Activated T-helper 1 cell treated with Interleukin-2 at 50 U/mL for 16 hours (primary cell): ENCODE measurements around the gene ZNF239.
A peak's percentile ranks its signal among the peaks of the same experiment; 100 is the strongest.
"Not testable (repeated sequence)": the region's sequence is repeated elsewhere in the genome, so short reads cannot be mapped to it uniquely, and the experiment has no call there.

Experiments
- DNase-seq: peaks from one replicate; pipeline ENCODE4 v3.0.0-alpha.2; 2020; ENCODE audit warnings: low read depth

Gene ZNF239

DNA sequence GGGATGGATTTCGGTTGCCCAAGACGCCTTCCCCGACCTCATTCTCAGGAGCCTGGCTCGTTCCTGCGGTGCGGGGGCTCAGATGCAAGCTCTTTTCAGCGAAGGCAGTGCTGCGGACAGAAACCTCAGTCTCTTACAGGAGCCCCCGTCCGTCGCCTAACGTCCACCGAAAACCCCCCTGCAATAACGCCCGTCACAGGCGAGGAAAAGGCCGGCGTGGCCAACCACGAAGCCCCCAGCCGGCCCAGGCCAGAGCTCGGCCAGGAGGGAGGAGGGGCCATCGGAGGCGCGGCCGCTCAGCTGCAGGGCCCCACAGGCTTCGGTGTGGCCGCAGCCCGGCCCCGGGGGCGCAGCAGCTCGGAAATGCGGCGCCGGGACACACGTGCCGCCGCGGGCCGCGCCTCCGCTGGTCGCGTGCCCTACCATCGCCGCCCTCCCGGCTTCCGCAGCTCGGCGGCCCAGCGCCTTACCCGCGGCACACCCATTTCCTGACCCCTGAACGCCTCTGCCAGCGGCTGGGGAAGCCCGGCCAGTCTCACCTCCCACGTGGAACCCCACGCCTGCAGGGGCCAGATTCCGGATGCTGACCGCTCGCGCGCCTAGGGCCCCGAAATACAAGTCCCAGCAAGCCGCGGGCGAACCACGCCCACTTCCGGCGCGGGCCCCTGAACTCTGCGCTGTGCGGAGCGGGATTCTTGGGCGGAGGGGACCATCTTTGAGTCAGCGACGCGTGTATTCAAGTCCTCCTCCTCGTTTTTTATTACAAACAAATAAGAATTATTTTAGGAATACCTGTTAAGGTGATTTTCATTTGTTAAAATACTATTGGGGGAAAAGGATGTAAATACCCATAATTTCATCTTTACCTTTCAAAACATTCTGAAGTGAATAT, at the start of gene ZNF239:
Gene ZNF239 (minus strand): TSS at position 616 of the 892 bp plus-strand sequence. CDS start 16,537 bp downstream, outside the sequence.
- peak; percentile 70 for DNase-seq

DNA sequence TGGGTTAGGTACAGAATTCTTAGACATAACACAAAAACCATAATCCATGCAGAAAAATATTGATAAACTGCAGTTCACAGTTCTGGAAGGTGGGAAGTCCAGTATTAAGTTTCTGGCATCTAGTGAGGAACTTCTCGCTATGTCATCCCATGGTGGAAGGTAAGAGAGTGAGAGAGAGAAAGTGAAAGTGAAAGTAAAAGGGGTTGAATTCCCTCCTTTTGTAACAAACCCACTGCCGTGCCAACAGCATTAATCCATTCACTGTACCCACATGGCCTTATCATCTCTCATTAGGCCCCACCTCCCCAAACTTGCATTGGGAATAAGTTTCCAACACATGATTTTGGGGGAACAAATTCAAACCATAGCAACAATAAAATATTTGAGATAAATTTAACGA, 48.9 kb upstream of the ZNF239 start:
- DNase-seq = no peak

DNA sequence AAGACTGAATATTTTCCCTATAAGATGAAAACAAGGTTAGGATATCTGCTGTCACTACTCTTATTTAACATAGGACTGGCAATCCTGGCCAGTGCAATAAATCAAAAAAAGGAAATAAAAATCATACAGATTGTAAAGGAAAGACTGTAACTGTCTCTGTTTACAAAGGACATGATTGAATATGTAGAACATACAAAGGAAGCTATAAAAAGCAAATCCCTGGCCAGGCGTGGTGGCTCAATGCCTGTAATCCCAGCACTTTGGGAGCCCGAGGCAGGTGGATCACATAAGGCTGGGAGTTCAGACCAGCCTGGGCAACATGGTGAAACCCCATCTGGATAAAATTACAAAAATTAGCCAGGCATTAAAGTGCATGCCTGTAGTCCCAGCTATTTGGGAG, 47.6 kb upstream of the ZNF239 start:
- no peak for DNase-seq

DNA sequence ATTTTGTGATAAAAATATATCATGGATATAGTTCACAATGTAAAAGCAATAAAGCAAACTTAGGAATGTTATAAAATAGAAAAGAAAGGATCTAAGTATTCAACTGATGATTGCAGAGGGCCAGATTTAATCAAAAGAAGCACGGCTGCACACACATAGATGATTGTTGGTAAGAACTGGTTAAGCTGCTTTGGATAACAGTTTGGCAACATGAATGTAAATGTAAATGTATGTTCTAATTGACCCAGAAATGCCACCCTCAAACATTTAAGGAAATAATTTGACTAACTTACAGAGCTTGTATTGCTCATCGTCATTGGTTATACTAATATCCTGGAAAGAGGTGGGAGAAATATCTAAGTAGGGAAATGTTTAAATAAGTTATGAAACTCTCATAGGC, 45.0 kb upstream of the ZNF239 start:
- DNase-seq = no peak

DNA sequence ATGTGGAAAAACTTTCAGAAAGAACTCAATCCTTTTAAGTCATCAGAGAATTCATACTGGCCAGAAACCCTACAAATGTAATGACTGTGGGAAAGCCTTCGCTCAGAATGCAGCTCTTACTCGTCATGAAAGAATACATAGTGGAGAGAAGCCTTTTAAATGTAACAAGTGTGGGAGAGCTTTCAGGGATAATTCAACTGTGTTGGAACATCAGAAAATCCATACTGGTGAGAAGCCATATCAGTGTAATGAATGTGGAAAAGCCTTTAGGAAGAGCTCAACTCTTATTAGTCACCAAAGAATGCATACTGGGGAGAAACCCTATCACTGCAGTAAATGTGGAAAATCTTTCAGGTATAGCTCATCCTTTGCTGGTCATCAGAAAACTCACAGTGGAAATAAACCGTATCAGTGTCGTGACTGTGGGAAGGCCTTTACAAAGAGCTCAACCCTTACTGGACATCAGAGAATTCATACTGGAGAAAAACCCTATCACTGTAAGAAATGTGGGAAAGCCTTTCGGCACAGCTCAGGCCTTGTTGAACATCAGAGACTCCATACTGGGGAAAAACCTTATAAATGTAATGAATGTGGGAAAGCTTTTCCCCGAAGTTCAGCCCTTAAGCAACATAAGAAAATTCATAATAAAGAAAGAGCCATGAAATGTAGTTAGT, 42.4 kb upstream of the ZNF239 start:
- no peak for DNase-seq

DNA sequence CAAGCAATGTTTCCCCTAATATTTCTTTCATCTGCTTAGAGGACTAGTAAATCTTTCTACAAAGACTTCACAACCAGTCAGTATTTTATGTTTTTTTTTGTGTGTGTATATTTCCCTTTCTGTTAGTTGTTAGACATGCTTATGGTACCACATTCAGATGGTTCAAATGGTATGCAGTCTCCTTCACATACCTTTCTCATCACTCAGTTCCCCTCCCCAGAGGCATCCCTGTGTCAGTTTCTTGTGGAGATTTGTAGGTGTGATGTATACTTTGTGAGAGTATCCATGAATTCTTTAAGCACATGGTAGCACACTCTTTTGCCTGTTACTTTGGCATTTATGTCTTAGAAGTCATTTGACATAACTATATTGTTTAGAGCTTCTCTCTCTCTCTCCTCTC, 36.2 kb upstream of the ZNF239 start:
- no peak for DNase-seq

DNA sequence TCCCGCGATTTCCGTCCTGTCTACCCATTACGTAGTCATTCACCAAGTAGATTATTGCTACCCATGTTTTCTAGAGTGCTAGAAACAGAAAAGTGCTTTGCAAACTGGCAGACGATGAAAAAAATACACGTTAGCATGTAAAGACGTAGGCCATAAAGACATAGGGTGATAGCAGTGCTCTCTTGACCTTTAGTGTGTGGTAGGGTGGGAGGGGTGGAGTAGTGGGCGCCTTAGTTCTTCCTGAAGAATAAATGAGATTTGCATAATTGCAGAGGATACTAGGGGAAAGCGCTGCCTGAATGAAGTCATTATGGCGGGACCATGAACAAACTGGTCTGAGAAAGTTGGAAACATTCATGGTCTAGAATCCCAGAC, 32.8 kb upstream of the ZNF239 start:
- DNase-seq = no peak

DNA sequence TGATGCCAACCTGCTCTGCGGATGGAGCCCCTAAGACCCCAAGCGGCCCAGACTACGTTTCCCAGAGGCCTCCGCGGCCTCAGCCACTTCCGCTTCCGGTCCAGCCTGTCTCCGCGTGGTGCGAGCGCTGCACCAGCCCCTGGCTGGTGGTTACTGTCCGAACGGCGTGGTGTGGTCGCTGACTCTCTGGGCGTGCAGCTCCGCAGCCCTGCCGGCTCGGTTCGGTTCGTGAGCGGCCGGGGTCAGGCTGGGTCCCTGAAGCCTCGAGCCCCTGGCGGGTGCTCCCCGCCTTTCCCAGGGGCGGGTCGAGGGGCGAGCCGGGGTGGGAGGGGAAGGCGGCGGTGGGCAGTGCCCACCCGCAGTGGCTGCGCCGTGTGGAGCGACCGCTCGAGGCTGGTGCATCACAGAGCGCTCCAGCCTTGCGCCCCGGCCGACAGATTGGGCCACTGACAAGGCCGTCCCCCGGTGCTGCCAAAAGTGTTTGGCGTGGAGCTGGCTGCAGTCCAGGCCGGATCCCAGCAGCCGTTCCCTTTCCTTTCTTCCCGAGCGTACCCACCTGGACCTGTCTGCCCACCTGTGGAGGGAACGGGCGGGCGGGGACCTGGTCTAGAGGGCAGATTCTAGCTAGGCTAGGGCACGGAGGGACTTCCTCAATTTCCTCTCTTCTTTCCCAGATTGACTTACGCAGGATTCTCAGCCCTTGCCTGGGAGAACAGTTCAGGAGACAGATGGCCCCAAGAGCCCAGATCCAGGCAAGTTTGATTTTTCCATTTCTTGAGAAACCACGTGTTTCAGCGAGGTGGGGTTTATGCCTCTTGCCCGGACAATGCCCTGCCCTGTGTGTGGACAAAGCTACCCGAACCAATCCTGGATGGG, 32.1 kb upstream of the ZNF239 start, which contains the start of gene ZNF485:
Gene ZNF485 (plus strand): TSS at position 116 of the 876 bp plus-strand sequence. CDS start 613 bp downstream, at position 729.
- DNase-seq = peak; percentile 41

DNA sequence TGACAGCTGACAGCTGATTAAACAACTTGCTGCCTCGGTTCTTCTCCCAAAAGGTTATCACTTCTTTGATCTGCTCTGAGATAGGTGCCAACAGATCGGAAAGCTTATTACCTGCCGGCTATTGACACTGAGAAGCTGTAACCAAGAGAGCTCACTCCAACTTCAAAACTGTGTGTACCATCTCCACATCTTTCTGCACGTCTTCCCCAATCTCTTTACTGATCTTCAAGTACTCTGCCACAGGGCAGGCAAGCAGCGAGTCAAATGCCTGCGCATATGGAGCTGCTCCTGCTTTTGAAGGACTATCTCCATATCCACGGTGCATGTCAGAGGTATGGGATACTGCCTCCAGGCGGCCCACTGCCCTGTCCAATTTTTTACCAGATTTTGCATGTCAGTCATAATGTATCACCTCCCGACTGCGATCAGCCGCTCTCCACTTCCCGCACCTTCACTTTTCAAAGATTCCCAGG, 31.5 kb upstream of the ZNF239 start:
- DNase-seq = no peak

DNA sequence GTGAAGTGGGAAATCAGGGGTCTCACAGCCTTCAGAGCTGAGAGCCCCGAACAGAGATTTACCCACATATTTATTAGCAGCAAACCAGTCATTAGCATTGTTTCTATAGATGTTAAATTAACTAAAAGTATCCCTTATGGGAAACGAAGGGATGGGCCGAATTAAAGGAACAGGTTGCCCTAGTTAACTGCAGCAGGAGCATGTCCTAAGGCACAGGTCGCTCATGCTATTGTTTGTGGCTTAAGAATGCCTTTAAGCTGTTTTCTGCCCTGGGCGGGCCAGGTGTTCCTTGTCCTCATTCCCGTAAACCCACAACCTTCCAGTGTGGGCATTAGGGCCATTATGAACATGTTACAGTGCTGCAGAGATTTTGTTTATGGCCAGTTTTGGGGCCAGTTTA, 27.2 kb upstream of the ZNF239 start:
- not testable (repeated sequence) for DNase-seq

DNA sequence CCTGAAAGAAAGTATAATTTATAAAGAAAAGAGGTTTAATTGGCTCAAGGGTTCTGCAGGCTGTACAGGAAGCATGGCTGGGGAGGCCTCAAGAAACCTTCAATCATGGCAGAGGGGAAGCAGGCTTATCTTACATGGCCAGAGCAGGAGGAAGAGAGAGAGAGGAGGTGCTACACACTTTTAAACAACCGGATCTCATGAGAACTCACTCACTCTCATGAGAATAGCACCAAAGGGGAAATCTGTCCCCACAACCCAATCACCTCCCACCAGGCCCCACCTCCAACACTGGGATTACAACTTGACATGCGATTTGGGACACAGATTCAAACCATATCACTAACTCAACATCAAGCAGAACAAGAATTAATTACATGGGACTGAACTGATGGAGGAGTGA, 24.9 kb upstream of the ZNF239 start:
- no peak for DNase-seq

DNA sequence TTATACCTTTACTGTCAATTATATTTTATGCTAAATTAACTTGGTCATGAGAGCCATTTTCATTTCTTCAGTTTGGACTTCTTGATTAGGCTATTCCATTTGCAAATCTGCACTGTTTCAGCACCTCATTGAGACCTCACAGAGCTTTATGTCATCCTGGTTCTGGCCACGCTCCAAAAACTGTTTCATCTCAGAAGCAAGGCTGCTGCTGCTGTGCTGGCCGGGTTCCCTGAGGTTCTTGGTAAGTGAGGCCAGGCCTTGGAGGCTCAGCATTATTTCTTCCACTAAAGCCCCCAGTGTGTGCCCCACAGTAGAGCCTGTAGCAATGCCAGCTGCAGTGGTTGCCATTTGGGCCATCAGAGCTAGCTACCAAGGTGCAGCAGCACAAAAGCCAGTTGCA, 24.0 kb upstream of the ZNF239 start:
- no peak for DNase-seq

DNA sequence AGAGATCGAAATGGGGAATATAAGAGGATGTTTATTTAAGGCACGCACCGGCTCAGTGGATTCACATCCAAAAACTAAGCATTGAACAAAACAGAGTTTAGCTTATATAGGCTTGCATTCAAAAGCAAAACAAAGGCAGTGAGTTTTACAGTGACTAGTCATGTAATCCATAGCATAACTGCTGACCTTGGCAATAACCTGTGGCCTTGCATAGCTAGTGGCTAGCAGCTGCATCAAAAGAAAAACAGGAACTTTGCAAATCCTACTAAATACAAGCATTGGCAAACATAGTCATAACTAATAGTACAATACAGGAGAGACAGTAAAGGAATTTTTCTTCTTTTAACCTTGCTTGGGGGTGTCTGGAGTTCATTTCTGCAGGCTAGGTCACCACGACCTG, 22.1 kb upstream of the ZNF239 start:
- DNase-seq = no peak

DNA sequence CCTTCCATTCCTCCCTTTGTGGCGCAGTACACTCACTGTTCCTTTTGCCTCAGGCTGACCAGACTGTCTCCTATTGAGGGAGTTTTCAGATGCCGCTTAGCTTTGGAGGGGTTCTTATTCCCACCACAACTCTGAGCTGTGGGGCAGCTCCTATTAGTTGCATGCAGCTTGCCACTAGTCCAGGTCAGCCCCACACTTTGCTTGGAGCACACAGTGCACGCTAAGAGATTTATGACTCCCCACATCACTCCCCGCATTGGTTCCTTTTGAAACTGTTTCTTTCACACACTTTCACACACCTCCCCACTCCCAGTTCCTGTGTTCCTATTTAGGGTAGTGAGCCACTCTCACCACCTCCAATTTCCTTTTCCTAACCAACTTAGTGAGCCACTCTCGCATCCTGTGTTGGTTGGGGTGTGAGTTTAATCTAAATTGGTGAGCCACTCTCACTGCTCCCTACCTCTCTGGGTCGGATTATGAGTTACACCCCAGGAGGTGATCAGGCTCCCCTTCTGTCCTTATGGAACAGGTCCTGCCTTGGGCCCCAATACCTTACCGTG, 21.4 kb upstream of the ZNF239 start:
- DNase-seq = no peak

DNA sequence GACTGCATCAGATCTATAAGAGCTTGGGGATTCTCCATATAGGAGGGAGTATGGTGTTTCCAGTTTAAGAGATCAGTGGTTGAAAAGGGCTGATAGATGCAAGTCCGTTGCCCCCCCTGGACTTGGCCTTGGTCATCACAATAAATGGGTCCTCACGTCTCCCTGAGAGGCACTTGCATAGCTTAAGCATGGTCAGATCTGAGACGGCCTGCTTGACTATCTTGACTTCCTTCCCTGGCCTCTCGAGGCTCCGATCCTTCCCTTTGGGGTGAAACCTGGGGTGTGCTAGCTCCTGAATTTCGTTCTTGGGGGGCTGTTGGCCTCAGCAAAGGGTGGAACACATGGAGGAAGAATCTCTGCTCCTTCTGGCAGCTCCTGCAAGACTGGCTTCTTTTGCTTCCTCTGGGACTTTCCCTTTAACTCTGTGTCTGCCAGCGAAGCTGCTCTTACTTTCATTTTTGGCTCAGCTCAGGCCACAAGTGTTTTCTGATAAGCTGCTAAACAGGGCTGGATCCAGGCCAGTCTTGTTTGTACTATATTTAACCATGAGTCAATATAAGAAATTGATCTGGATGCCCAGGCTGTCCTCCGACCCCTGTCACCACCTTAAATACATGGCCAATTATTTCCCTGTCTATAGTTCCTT, 20.7 kb upstream of the ZNF239 start:
- no peak for DNase-seq

DNA sequence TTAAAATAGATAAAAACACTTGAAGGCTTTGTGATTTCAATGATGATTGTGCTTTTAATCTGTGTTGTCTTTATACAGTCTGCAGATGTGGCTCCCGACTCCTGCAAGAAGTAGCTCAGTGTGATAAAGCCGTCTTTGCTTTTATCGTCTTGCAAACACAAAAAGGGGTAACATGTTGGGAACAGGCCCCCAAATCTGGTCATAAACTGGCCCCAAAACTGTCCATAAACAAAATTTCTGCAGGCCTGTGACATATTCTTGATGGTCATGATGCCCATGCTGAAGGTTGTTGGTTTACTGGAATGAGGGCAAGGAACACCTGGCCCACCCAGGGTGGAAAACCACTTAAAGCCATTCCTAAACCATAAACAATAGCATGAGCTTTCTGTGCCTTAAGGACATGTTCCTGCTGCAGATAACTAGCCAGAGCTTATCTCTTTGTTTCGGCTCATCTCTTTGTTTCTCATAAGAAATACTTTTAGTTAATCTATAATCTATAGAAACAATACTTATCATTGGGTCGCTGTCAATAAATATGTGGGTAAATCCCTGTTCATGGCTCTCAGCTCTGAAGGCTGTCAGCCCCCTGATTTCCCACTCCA, 17.0 kb upstream of the ZNF239 start:
- DNase-seq = no peak

DNA sequence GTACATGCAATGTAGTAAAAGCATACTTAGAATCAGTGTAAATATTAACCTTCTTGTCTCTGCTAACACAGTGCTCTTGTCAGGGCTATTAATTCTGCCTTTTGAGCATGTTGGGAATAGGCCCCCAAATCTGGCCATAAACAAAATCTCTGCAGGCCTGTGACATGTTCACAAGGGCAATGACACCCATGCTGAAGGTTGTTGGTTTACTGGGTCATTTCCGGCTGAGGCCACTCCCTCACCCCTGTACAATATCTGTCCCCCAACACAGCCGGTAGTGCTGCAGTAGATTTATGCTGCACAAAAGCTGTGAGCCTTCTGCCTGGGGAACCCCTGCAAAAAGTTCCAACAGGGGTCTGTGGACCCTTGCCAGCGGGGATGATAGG, 12.3 kb upstream of the ZNF239 start:
- not testable (repeated sequence) for DNase-seq

DNA sequence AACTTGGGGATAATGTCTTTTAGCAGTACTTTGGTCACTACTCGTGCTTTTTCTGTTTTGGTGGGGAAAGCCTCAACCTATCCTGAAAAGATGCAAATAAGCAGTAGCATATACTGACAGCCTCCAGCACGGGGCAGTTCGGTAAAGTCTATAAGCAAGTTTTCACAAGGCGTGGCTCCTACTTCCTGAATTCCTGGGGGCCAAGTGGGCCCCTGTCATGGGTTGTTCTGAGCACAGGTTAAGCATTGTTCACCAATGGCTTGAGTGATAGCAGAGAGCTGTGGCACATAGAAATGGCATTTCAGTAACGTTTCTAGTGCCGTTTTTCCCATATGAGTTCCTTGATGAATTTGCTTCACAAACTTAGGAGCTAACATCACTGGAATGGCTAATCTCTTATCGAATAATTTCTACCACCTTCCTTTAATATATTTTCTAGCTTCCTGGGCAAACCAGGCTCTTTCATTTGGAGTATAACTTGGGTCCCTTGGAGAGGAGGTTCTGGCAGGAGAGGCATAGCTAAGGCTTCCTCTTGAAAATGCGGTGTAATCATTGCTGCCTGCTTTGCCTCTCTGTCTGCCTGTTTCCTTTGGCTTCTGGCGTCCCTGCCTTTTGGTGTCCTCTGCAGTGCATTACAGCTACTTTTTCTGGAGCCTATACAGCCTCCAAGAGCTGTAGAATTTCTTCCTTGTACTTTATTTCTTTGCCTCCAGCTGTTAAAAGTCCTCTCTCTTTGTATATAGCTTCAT, 11.7 kb upstream of the ZNF239 start:
- DNase-seq = no peak

DNA sequence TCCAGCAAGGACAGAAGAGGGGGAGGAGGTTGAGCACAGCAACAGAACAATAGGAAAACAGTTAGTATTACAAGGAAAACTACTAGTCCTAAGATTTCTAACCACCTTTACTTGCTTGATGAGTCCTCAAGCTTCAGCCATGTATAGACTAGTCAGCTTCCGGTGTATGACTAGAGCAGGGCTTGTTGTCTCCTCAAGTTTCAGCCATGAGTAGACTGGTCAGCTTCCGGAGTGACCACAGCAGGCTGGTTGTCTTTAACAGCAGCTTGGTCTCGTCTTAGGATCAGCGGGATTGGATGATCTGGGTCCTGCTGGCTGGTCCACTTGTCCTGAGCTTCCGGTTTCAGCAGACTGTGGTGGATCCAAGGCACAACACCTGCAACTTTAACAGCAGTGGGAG, 10.6 kb upstream of the ZNF239 start:
- no peak for DNase-seq

DNA sequence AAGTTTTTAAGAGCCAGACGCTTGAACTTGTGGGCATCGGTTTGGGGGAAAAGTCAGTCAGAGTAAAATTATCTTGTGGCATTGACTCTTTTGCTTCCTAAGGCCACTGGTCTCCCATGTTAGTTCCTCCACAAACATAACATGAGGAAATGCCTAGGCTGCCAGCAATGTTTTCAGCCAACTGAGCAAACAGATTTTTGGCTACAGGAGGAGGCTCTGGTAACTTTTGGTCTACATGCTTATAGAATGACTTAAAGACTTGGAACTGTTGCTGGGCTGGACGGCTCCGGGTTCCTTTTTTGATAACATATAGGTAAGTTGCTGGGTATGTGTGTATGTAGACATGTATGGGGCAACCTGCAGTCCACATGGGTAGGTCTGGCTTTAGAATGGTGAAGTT, 9.6 kb upstream of the ZNF239 start:
- no peak for DNase-seq
